ENCODE results near the gene MICAL3.

- TF ChIP-seq CTCF (IDR thresholded peaks at IDR 0.05; ENCODE audit: low read length) (no peak), EZH2 (IDR thresholded peaks at IDR 0.05; ENCODE audit: borderline replicate concordance, low read length) (no peak)
Observed at GRCh38 chr22:17956630-17957029, 67.7 kb downstream of the MICAL3 start.
